OCI-LY3 (cell line): ENCODE data around the gene MACF1.

ENCODE experiments used
- EZH2phosphoT487 ChIP-seq: fragments of 200-600 bp; shearing (Covaris generic); IDR thresholded peaks from 2 replicates; pipeline ENCODE4 v1.6.1; 2018; ENCODE audit warnings: antibody characterized with exemption, mixed run types, low read depth
- TF ChIP-seq, protein P1 (sequence below): fragments of 200-600, 300-600 bp; sonication (generic); IDR thresholded peaks from 2 replicates; pipeline ENCODE4 v1.5.1; 2014; ENCODE audit warnings: antibody characterized with exemption, low read length, low read depth

DNA sequence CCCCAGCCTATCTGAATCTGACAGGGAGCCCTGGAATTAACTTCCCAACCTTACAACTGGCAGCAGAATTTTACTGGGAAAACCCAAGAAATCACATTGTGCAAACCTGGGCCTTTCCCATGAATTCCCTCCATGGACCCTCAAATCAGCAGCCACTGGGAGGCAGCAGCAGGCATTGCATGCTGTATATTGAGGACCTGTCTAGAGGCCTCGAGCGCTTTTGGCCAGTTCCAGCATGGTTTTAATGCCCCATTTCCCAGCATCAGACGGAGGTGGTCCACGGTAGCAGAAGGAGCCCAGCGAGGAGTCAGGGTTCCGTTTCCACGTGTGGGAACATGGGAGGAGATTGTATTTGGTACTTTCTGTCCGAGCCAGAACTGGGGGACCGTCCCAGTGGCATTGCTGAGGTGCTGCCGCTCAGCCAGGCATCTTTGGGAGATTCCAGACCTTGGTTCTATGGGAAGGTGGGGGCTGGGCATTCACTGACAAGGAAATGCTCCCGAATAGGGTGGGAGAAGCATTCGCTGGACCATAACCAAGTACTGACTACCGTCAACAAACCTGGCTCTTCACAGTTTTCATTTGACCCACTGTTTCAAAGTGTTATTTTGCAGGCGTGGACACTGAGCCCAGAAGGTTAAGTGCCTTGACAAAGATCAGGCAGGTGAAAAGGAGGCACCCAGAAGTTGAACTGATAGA, 302.9 kb downstream of the MACF1 start:
- TF ChIP-seq, protein P1, sequence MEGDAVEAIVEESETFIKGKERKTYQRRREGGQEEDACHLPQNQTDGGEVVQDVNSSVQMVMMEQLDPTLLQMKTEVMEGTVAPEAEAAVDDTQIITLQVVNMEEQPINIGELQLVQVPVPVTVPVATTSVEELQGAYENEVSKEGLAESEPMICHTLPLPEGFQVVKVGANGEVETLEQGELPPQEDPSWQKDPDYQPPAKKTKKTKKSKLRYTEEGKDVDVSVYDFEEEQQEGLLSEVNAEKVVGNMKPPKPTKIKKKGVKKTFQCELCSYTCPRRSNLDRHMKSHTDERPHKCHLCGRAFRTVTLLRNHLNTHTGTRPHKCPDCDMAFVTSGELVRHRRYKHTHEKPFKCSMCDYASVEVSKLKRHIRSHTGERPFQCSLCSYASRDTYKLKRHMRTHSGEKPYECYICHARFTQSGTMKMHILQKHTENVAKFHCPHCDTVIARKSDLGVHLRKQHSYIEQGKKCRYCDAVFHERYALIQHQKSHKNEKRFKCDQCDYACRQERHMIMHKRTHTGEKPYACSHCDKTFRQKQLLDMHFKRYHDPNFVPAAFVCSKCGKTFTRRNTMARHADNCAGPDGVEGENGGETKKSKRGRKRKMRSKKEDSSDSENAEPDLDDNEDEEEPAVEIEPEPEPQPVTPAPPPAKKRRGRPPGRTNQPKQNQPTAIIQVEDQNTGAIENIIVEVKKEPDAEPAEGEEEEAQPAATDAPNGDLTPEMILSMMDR = peak; percentile 18; the same call in 1 of the 2 replicates
- TF ChIP-seq EZH2phosphoT487 = no peak
